ENCODE results near the gene GAS7.

The GAS7 gene

GRCh38 chr17:9973669-9974447 lies 224.5 kb downstream of the GAS7 start:
- TF ChIP-seq CTCF (IDR thresholded peaks at IDR 0.05; ENCODE audit: low read depth, low read length, missing control alignments): no peak
- DNase-seq (ENCODE audit: low read depth): no peak

DNA sequence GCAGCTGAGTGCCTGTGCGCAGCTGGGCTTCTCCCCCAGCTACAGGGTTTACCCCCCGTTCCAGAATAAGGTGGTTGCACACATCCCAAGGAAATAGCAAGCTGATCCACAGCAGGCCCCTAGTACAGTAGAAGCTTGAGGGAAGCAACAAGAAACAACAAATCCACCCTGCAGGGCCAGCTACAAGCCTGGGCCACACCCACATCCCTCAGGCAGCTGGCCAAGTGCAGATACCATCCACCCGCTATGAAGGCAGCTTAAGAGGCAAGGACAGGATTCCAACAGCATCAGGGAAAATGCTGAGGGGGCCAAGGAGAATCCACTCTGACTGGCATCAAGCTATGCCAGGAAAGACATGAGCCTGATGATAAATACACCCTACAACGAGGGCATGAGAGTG lies 226.4 kb downstream of the GAS7 start:
- H3K4me3 ChIP-seq (ENCODE audit: low read depth, low read length): no peak overlapping the region
- TF ChIP-seq CTCF (IDR thresholded peaks at IDR 0.05; ENCODE audit: low read depth, low read length, missing control alignments): no peak
- no peak for DNase-seq (ENCODE audit: low read depth)

More at GRCh38 chr17:9973669-9974447, 224.5 kb downstream of the GAS7 start:
- no peak overlapping the region for H3K4me3 ChIP-seq (ENCODE audit: low read depth, low read length)

- no peak for TF ChIP-seq CTCF (IDR thresholded peaks at IDR 0.05; ENCODE audit: low read depth, low read length, missing control alignments)
- no peak for DNase-seq (ENCODE audit: low read depth)
- H3K4me3 ChIP-seq (ENCODE audit: low read depth, low read length): no peak overlapping the region
Observed at GRCh38 chr17:9969301-9969935, 229.0 kb downstream of the GAS7 start.

DNA sequence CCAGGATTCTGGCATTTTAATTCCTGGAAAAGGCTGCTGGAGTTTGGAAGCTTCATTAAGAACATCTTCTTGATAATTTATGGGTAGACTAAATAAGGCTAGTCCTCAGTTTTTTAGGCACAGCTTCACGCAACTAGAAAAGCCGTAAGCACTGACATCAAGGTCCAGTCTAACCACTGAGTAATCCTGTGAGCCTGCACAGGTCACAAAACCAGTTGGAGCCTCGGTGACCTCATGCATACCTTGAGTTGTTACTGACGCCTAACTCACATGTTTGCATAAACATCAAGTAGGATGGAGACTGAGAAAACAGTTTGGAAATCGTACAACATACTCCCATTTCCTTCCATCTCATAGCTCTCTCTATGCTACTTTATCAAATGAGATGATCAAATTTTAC lies 229.5 kb downstream of the GAS7 start:
- DNase-seq (ENCODE audit: low read depth): no peak
- no peak for TF ChIP-seq CTCF (IDR thresholded peaks at IDR 0.05; ENCODE audit: low read depth, low read length, missing control alignments)
- no peak overlapping the region for H3K4me3 ChIP-seq (ENCODE audit: low read depth, low read length)

DNA sequence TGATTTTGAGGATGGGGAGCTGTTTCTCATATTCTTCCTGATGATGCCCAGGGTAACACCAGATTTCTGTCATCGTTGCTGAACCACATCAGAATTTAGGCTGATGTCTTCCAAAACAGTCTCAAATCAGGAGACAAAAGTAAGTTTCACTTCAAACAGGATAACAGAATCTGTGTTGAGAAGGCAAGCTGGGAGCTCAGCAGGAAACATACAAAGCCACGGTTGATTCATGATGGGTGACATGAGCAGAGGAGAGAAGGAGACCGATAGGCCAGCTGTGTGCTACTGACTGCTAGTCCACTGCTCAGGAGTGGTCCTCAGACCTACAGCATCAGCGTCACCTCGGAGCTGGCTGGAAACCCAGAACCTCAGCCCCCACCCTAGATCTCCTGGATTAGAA lies 230.4 kb downstream of the GAS7 start:
- no peak for DNase-seq (ENCODE audit: low read depth)
- no peak for TF ChIP-seq CTCF (IDR thresholded peaks at IDR 0.05; ENCODE audit: low read depth, low read length, missing control alignments)
- no peak overlapping the region for H3K4me3 ChIP-seq (ENCODE audit: low read depth, low read length)

- DNase-seq (ENCODE audit: low read depth): no peak
- no peak overlapping the region for H3K4me3 ChIP-seq (ENCODE audit: low read depth, low read length)
- TF ChIP-seq CTCF (IDR thresholded peaks at IDR 0.05; ENCODE audit: low read depth, low read length, missing control alignments): peak; percentile 70
Observed at GRCh38 chr17:9959377-9959981, 238.9 kb downstream of the GAS7 start.

All from GM12864 (cell line).